H1 (cell line): Measurements from ENCODE around the gene CRTAC1. TPM values are rescaled to one million over a fixed set of nuclear protein-coding genes. Genes with fewer than 3 reads are reported as not detected.

Experiments
- CTCF ChIA-PET: fragments of 300-600 bp; sonication (Branson Sonifier 250); formaldehyde crosslinking; loops from one replicate; lab custom pipeline; 2021; ENCODE audit not compliant: partially characterized antibody; lab: Charles Lee
- POLR2A ChIA-PET: fragments of 300-600 bp; sonication (Branson Sonifier 250); formaldehyde crosslinking; loops from one replicate; lab custom pipeline; 2021; ENCODE audit warnings: inconsistent platforms; ENCODE audit not compliant: partially characterized antibody; lab: Charles Lee
- DNase-seq, 2 experiments: peaks; one replicate each; pipeline versions ENCODE4 v3.0.0 to v3.0.0-alpha.2; 2010 to 2022; ENCODE audit warnings: low spot score in 2 of 2, low read depth in 1 of 2, mixed read lengths in 1 of 2
- FAIRE-seq: peaks from 2 replicates; lab custom pipeline; 2011; peaks lifted over from hg19 to GRCh38; lab: Jason Lieb, UNC
- H2AFZ ChIP-seq: 2 replicates; pipeline ENCODE4 v1.8.1; 2012; ENCODE audit warnings: low read length, inconsistent platforms
- H2AK5ac ChIP-seq: 2 replicates; pipeline ENCODE4 v1.6.1; 2013; ENCODE audit warnings: low read depth, low read length
- H2BK120ac ChIP-seq: replicated peaks from 2 replicates; pipeline ENCODE3; 2013; ENCODE audit warnings: low read depth, low read length, inconsistent platforms
- H2BK12ac ChIP-seq: 2 replicates; pipeline ENCODE4 v1.6.1; 2013; ENCODE audit warnings: low read depth, low read length
- H2BK15ac ChIP-seq: 2 replicates; pipeline ENCODE4 v1.6.1; 2013; ENCODE audit warnings: low read length
- H2BK20ac ChIP-seq: 2 replicates; pipeline ENCODE4 v1.6.1; 2013; ENCODE audit warnings: low read length
- H2BK5ac ChIP-seq: 2 replicates; pipeline ENCODE4 v1.6.1; 2013; ENCODE audit warnings: low read depth, low read length
- H3K14ac ChIP-seq: 2 replicates; pipeline ENCODE4 v1.6.1; 2013; ENCODE audit warnings: inconsistent platforms; ENCODE audit not compliant: insufficient read length
- H3K18ac ChIP-seq: 2 replicates; pipeline ENCODE4 v1.6.1; 2013; ENCODE audit warnings: low read length; ENCODE audit errors: extremely low read depth
- H3K23ac ChIP-seq: 2 replicates; pipeline ENCODE4 v1.6.1; 2013; ENCODE audit warnings: inconsistent platforms; ENCODE audit not compliant: insufficient read length
- H3K23me2 ChIP-seq: 2 replicates; pipeline ENCODE4 v1.6.1; 2013; ENCODE audit warnings: low read depth, low read length
- H3K27ac ChIP-seq: 2 replicates; pipeline ENCODE4 v1.6.1; 2011; ENCODE audit warnings: low read depth, low read length, inconsistent platforms
- H3K27me3 ChIP-seq, 4 experiments: replicated peaks in 1 of 4; 1 replicate in 1 of 4; 2 replicates in 3 of 4; pipeline versions ENCODE4 v1.6.1 to v1.8.1; 2011 to 2013; ENCODE audit warnings: low read length in 3 of 4, mild to moderate bottlenecking in 3 of 4, inconsistent platforms in 2 of 4, mixed read lengths in 2 of 4, moderate library complexity in 1 of 4; ENCODE audit not compliant: control insufficient read depth in 3 of 4, insufficient read depth in 3 of 4; ENCODE audit errors: extremely low read depth in 1 of 4
- H3K36me3 ChIP-seq, 4 experiments: 2 replicates each; pipeline versions ENCODE4 v1.6.1 to v1.8.1; 2011 to 2013; ENCODE audit warnings: mild to moderate bottlenecking in 4 of 4, low read length in 3 of 4, moderate library complexity in 2 of 4, control low read depth in 1 of 4, inconsistent platforms in 1 of 4; ENCODE audit not compliant: insufficient read depth in 4 of 4, control insufficient read depth in 2 of 4
- H3K4ac ChIP-seq: replicated peaks from 2 replicates; pipeline ENCODE3; 2013; ENCODE audit warnings: low read length, low read depth, mixed read lengths, inconsistent platforms; ENCODE audit not compliant: insufficient read length
- H3K4me1 ChIP-seq, 4 experiments: replicated peaks in 1 of 4; 1 replicate in 1 of 4; 2 replicates in 3 of 4; pipeline versions ENCODE4 v1.6.1 to v1.8.1; 2011 to 2013; ENCODE audit warnings: low read length in 3 of 4, inconsistent platforms in 2 of 4, mixed read lengths in 1 of 4; ENCODE audit not compliant: insufficient read depth in 4 of 4, control insufficient read depth in 3 of 4
- H3K4me2 ChIP-seq, 2 experiments: 2 replicates each; pipeline versions ENCODE4 v1.6.1 to v1.8.1; 2011 to 2013; ENCODE audit warnings: low read depth in 2 of 2, low read length in 2 of 2, control low read depth in 1 of 2, inconsistent platforms in 1 of 2, mild to moderate bottlenecking in 1 of 2; ENCODE audit not compliant: insufficient read depth in 1 of 2
- H3K4me3 ChIP-seq, 4 experiments: fragments of 200-600, 300-600 bp in 1 of 4; sonication (generic), shearing (Covaris generic), sonication (Bioruptor Twin) in 1 of 4; 2 replicates each; pipeline versions ENCODE4 v1.5.1 to v1.8.1; 2011 to 2016; ENCODE audit warnings: low read length in 4 of 4, low read depth in 3 of 4, control low read depth in 2 of 4, inconsistent platforms in 2 of 4, mild to moderate bottlenecking in 2 of 4, mixed read lengths in 1 of 4, moderate library complexity in 1 of 4; ENCODE audit not compliant: insufficient read depth in 2 of 4; ENCODE audit errors: extremely low read depth in 1 of 4
- H3K56ac ChIP-seq: replicated peaks from 2 replicates; pipeline ENCODE3; 2013; ENCODE audit warnings: low read depth, mild to moderate bottlenecking, mixed read lengths, low read length, inconsistent platforms; ENCODE audit not compliant: insufficient read length
- H3K79me1 ChIP-seq: 2 replicates; pipeline ENCODE4 v1.6.1; 2013; ENCODE audit warnings: low read depth, low read length, control low read depth
- H3K79me2 ChIP-seq, 2 experiments: 2 replicates each; pipeline versions ENCODE4 v1.6.1 to v1.8.1; 2012 to 2013; ENCODE audit warnings: low read length in 2 of 2, mild to moderate bottlenecking in 2 of 2, inconsistent platforms in 1 of 2; ENCODE audit not compliant: insufficient read depth in 2 of 2, control insufficient read depth in 1 of 2
- H3K9ac ChIP-seq, 4 experiments: replicated peaks in 1 of 4; 1 replicate in 1 of 4; 2 replicates in 3 of 4; pipeline versions ENCODE4 v1.6.1 to v1.8.1; 2011 to 2013; ENCODE audit warnings: low read depth in 3 of 4, low read length in 3 of 4, control low read depth in 2 of 4, mild to moderate bottlenecking in 2 of 4, moderate library complexity in 2 of 4, inconsistent platforms in 1 of 4; ENCODE audit errors: extremely low read depth in 1 of 4
- H3K9me3 ChIP-seq, 2 experiments: 2 replicates each; pipeline versions ENCODE4 v1.6.1 to v1.8.1; 2012 to 2013; ENCODE audit warnings: mild to moderate bottlenecking in 2 of 2, moderate library complexity in 2 of 2, control low read depth in 1 of 2, inconsistent platforms in 1 of 2, low read depth in 1 of 2, low read length in 1 of 2, mixed read lengths in 1 of 2; ENCODE audit not compliant: insufficient read depth in 2 of 2
- H4K20me1 ChIP-seq, 2 experiments: replicated peaks in 1 of 2; 2 replicates each; pipeline versions ENCODE3 to v1.8.1; 2011 to 2013; ENCODE audit warnings: inconsistent platforms in 2 of 2, low read length in 2 of 2, mild to moderate bottlenecking in 1 of 2; ENCODE audit not compliant: insufficient read depth in 2 of 2, control insufficient read depth in 1 of 2
- H4K5ac ChIP-seq: 2 replicates; pipeline ENCODE4 v1.6.1; 2013; ENCODE audit warnings: low read length, low read depth, mixed read lengths, inconsistent platforms; ENCODE audit not compliant: insufficient read length
- H4K8ac ChIP-seq: 2 replicates; pipeline ENCODE4 v1.8.0; 2013; ENCODE audit warnings: mild to moderate bottlenecking, moderate library complexity, low read length, inconsistent platforms; ENCODE audit not compliant: insufficient read depth; ENCODE audit errors: extremely low read depth
- H4K91ac ChIP-seq: replicated peaks from 2 replicates; pipeline ENCODE3; 2013; ENCODE audit warnings: low read length, mixed read lengths, inconsistent platforms; ENCODE audit not compliant: insufficient read length
- CEBPB ChIP-seq: IDR thresholded peaks from 2 replicates; pipeline ENCODE4 v1.6.1; 2012; ENCODE audit warnings: low read depth, low read length
- FOSL1 ChIP-seq: IDR thresholded peaks from 2 replicates; pipeline ENCODE4 v1.6.1; 2011; ENCODE audit warnings: mild to moderate bottlenecking, low read depth, low read length, moderate library complexity; ENCODE audit not compliant: insufficient read depth
- NRF1 ChIP-seq: IDR thresholded peaks from 2 replicates; pipeline ENCODE4 v1.6.1; 2011; ENCODE audit warnings: mild to moderate bottlenecking, low read depth, low read length, improper control_type of control experiment
- PHF8 ChIP-seq: fragments of 200-600 bp; sonication (generic); conservative IDR thresholded peaks from 2 replicates; pipeline ENCODE4 v1.7.1; 2012; ENCODE audit warnings: low read depth, mild to moderate bottlenecking, inconsistent platforms, low read length, moderate library complexity
- RBBP5 ChIP-seq: IDR thresholded peaks from 2 replicates; pipeline ENCODE4 v1.7.1; 2012; ENCODE audit warnings: low read depth, mild to moderate bottlenecking, inconsistent platforms, low read length, moderate library complexity, borderline replicate concordance
- RFX5 ChIP-seq: IDR thresholded peaks from 2 replicates; pipeline ENCODE4 v1.6.1; 2011; ENCODE audit warnings: low read depth, low read length, improper control_type of control experiment, borderline replicate concordance
- SIN3A ChIP-seq, 2 experiments: IDR thresholded peaks in 1 of 2; conservative IDR thresholded peaks in 1 of 2; 2 replicates each; pipeline ENCODE4 v1.6.1; 2011 to 2012; ENCODE audit warnings: low read length in 2 of 2, improper control_type of control experiment in 1 of 2, low read depth in 1 of 2, mild to moderate bottlenecking in 1 of 2
- SP4 ChIP-seq: IDR thresholded peaks from 2 replicates; pipeline ENCODE4 v1.6.1; 2012; ENCODE audit warnings: low read length, inconsistent platforms
- SUZ12 ChIP-seq: fragments of 200-600 bp; sonication (generic); IDR thresholded peaks from 2 replicates; pipeline ENCODE4 v1.6.1; 2012; ENCODE audit warnings: mild to moderate bottlenecking, inconsistent platforms, low read length, moderate library complexity, mixed read lengths
- WGBS, 2 experiments: shearing (Covaris generic) in 1 of 2; methylation state at CpG; one replicate each; pipeline versions ENCODE4 v1.1.6 to v1.1.7; 2013 to 2015; ENCODE audit warnings: low lambda C conversion rate in 2 of 2, mixed read lengths in 2 of 2, inconsistent platforms in 1 of 2, low coverage in 1 of 2, missing lambda C conversion rate in 1 of 2; ENCODE audit not compliant: insufficient replicate concordance in 2 of 2, insufficient coverage in 1 of 2, insufficient read length in 1 of 2; ENCODE audit errors: extremely low coverage in 1 of 2, missing lambda C conversion rate in 1 of 2; 5-methylcytosine and 5-hydroxymethylcytosine counted together
- polyA plus RNA-seq, 7 experiments: library from polyadenylated mRNA; depleted of rRNA in 3 of 7; stranded (reverse) in 5 of 7; unstranded in 2 of 7; fragments of >200 nt in 5 of 7; fragments of 200-250 nt in 2 of 7; gene quantifications; 1 replicate in 5 of 7; 2 replicates in 1 of 7; 4 replicates in 1 of 7; pipeline versions ENCODE4 v1.2.1 to v1.2.3, GENCODE V29; 2011 to 2013; ENCODE audit warnings: missing spikeins in 2 of 7, mixed read lengths in 2 of 7
- total RNA-seq: library from RNA; stranded (reverse); fragmentation: NEBNext Ultra II Directional; extraction: Animal tissue kit (Norgen Biotek cat#: 25700); gene quantifications from 2 replicates; pipeline ENCODE4 v1.2.1, GENCODE V29; 2021
- TF ChIP-seq, protein P1 (sequence below): IDR thresholded peaks from 2 replicates; pipeline ENCODE4 v1.6.1; 2012; ENCODE audit warnings: inconsistent platforms
- TF ChIP-seq, protein P2 (sequence below): IDR thresholded peaks from 2 replicates; pipeline ENCODE4 v1.6.1; 2012; ENCODE audit warnings: low read length, inconsistent platforms

CRTAC1 gene
- total and polyA plus RNA-seq, 2 of the 8 experiments (the other 6 are each of a cell fraction or from before 2014, with no cell fraction given) = 0.91 to 1.2 TPM

GRCh38 chr10:97883092-97883485 lies 147.3 kb downstream of the CRTAC1 start:
- FAIRE-seq = no peak
- H3K27ac ChIP-seq = no peak overlapping the region
- H3K4ac ChIP-seq = no peak overlapping the region
- TF ChIP-seq SIN3A (conservative IDR thresholded peaks at IDR 0.05 in 1 of 2, IDR thresholded peaks at IDR 0.05 in 1 of 2; ENCODE audit: low read depth in 1 of 2, low read length in 2 of 2) (no peak), PHF8 (no peak), SP4 (no peak), FOSL1 (no peak), CEBPB (no peak), NRF1 (no peak), RFX5 (no peak), SUZ12 (no peak), RBBP5 (no peak)
- TF ChIP-seq, protein P1, sequence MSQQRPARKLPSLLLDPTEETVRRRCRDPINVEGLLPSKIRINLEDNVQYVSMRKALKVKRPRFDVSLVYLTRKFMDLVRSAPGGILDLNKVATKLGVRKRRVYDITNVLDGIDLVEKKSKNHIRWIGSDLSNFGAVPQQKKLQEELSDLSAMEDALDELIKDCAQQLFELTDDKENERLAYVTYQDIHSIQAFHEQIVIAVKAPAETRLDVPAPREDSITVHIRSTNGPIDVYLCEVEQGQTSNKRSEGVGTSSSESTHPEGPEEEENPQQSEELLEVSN = no peak
- TF ChIP-seq, protein P2, sequence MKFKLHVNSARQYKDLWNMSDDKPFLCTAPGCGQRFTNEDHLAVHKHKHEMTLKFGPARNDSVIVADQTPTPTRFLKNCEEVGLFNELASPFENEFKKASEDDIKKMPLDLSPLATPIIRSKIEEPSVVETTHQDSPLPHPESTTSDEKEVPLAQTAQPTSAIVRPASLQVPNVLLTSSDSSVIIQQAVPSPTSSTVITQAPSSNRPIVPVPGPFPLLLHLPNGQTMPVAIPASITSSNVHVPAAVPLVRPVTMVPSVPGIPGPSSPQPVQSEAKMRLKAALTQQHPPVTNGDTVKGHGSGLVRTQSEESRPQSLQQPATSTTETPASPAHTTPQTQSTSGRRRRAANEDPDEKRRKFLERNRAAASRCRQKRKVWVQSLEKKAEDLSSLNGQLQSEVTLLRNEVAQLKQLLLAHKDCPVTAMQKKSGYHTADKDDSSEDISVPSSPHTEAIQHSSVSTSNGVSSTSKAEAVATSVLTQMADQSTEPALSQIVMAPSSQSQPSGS = no peak

More at GRCh38 chr10:97883092-97883485, 147.3 kb downstream of the CRTAC1 start:
- no peak overlapping the region for H4K5ac ChIP-seq
- CTCF ChIA-PET = interaction anchor here (0.8 to 7.5 kb wide), 6 partner anchors 9 to 91 kb away, joined by 3 to 56 read pairs (median 4); no protein-coding TSS in a partner anchor
- no peaks in the 10 kb centered on the region for H4K20me1 ChIP-seq
- H3K9ac ChIP-seq = no peak overlapping the region
- no peaks in the 10 kb centered on the region for H3K9me3 ChIP-seq
- H3K14ac ChIP-seq = no peak overlapping the region
- H3K79me2 ChIP-seq = no peaks in the 10 kb centered on the region
- POLR2A ChIA-PET = no interaction called here
- peaks cover 0 to 2% (median under 1%) of the 10 kb centered on the region in 4 experiments; a peak in 2 of 8 replicates for H3K36me3 ChIP-seq
- no peak overlapping the region for H2BK5ac ChIP-seq
- H4K8ac ChIP-seq = no peak overlapping the region
- no peak overlapping the region for H3K56ac ChIP-seq
- H2AK5ac ChIP-seq = no peak overlapping the region
- H4K91ac ChIP-seq = no peak overlapping the region
- H3K18ac ChIP-seq = no peak overlapping the region
- no peak overlapping the region for H3K4me2 ChIP-seq
- H3K4me3 ChIP-seq = no peak overlapping the region
- H2BK20ac ChIP-seq = no peak overlapping the region
- no peaks in the 10 kb centered on the region; the same call in 1 of the 2 replicates for H3K79me1 ChIP-seq
- H3K23me2 ChIP-seq = no peaks in the 10 kb centered on the region
- WGBS, 2 experiments = 58% methylated on average over 3 of the region's 3 CpGs; no CpG with 5 or more reads in 1 of the 2 experiments
- H3K23ac ChIP-seq = no peak overlapping the region
- no peak for DNase-seq
- no peak overlapping the region for H2BK12ac ChIP-seq
- 0 out of 7 replicates have a peak, but pooled peaks cover 0 to 4% (median 0%) of the 10 kb centered on the region in 4 experiments for H3K4me1 ChIP-seq
- peaks cover 0 to 2% (median 0%) of the 10 kb centered on the region in 4 experiments; a peak in 1 of 7 replicates for H3K27me3 ChIP-seq
- no peak overlapping the region for H2BK120ac ChIP-seq
- H2AFZ ChIP-seq = no peak overlapping the region
- H2BK15ac ChIP-seq = no peak overlapping the region
